Breast epithelium (tissue), 4 donors: ENCODE measurements around the gene CASZ1. TPM values are rescaled to one million over a fixed set of nuclear protein-coding genes. Genes with fewer than 3 reads are reported as not detected.

Experiments used
- DNase-seq, 2 donors: peaks; one replicate each; pipeline ENCODE4 v3.0.0-alpha.2; 2019; ENCODE audit warnings: low spot score in 2 of 2
- H3K27ac ChIP-seq, 2 donors: fragments of 200-600 bp; sonication (generic) in 1 of 2; one replicate each; pipeline ENCODE4 v1.5.1; 2016 to 2019; ENCODE audit warnings: mild to moderate bottlenecking in 1 of 2
- H3K27me3 ChIP-seq, 2 donors: fragments of 200-600 bp; sonication (generic) in 1 of 2; one replicate each; pipeline versions ENCODE4 v1.5.1 to v1.6.0; 2017 to 2019; ENCODE audit warnings: control low read depth in 1 of 2, mild to moderate bottlenecking in 1 of 2
- H3K36me3 ChIP-seq: fragments of 200-600 bp; one replicate; pipeline ENCODE4 v1.5.1; 2019
- H3K4me1 ChIP-seq, 2 donors: fragments of 200-600 bp; sonication (generic); one replicate each; pipeline ENCODE4 v1.5.1; 2016 to 2019; ENCODE audit warnings: control low read depth in 1 of 2
- H3K4me3 ChIP-seq, 3 donors: fragments of 200-600 bp; sonication (generic); 1 replicate in 2 of 3; 2 replicates in 1 of 3; pipeline ENCODE4 v1.5.1; 2016 to 2019; ENCODE audit warnings: mild to moderate bottlenecking in 3 of 3, moderate library complexity in 2 of 3
- H3K9me3 ChIP-seq, 2 donors: fragments of 200-600 bp; sonication (generic) in 1 of 2; one replicate each; pipeline ENCODE4 v1.5.1; 2016 to 2019; ENCODE audit warnings: control low read depth in 1 of 2
- CTCF ChIP-seq, 3 donors: fragments of 450-650 bp; IDR thresholded peaks; one replicate each; pipeline ENCODE4 v1.5.1; 2016 to 2017; ENCODE audit warnings: antibody characterized with exemption in 3 of 3, mild to moderate bottlenecking in 3 of 3, moderate library complexity in 3 of 3
- POLR2A ChIP-seq: fragments of 450-650 bp; IDR thresholded peaks from one replicate; pipeline ENCODE4 v1.6.1; 2016; ENCODE audit warnings: antibody characterized with exemption, mild to moderate bottlenecking, moderate library complexity
- POLR2AphosphoS5 ChIP-seq, 3 donors: sonication (generic); formaldehyde crosslinking; IDR thresholded peaks; one replicate each; pipeline ENCODE4 v1.6.1; 2017; ENCODE audit warnings: antibody characterized with exemption in 3 of 3
- intact Hi-C: fragments of 100-400 bp; cut with DNase I; formaldehyde crosslinking; loops from one replicate; pipeline ENCODE4 v1.15.1; 2023; ENCODE audit warnings: low total_unique reads
- total RNA-seq, 3 donors: library from RNA; depleted of rRNA; stranded (reverse); fragments of >200 nt; gene quantifications; one replicate each; pipeline ENCODE4 v1.1.0, GENCODE V29; 2016

CASZ1 gene
- total RNA-seq, 3 donors from 2014 or later, result 1.1 to 39.1 (median 32.4) TPM

GRCh38 chr1:10721381-10722321 lies 74.8 kb downstream of the CASZ1 start:
- intact Hi-C loops, result no loop called here
- H3K27ac ChIP-seq, result peak overlapping the region; percentile 90 to 91

GRCh38 chr1:10720635-10721034 lies 75.8 kb downstream of the CASZ1 start:
- no peaks in the 10 kb centered on the region for H3K27me3 ChIP-seq
- TF ChIP-seq CTCF (IDR thresholded peaks at IDR 0.05) (no peak), POLR2AphosphoS5 (IDR thresholded peaks at IDR 0.05) (no peak), POLR2A (no peak)
- no peaks in the 10 kb centered on the region for H3K36me3 ChIP-seq
- intact Hi-C loops, result no loop called here
- H3K4me3 ChIP-seq, result no peak overlapping the region
- H3K9me3 ChIP-seq, result no peaks in the 10 kb centered on the region
- no peak for DNase-seq
- H3K4me1 ChIP-seq, result peaks cover 3 to 22% of the 10 kb centered on the region in 2 donors
- no peak overlapping the region for H3K27ac ChIP-seq

More at GRCh38 chr1:10721381-10722321, 74.8 kb downstream of the CASZ1 start:
- peak; percentile 65 to 81 for DNase-seq
- no peak for TF ChIP-seq POLR2AphosphoS5 (IDR thresholded peaks at IDR 0.05)
- TF ChIP-seq POLR2A, result no peak
- no peak for TF ChIP-seq CTCF (IDR thresholded peaks at IDR 0.05)
- no peaks in the 10 kb centered on the region for H3K9me3 ChIP-seq
- H3K27me3 ChIP-seq, result no peaks in the 10 kb centered on the region
- H3K36me3 ChIP-seq, result no peaks in the 10 kb centered on the region
- H3K4me3 ChIP-seq, result no peak overlapping the region
- peaks cover 4 to 32% of the 10 kb centered on the region in 2 donors for H3K4me1 ChIP-seq

- peaks cover 0 to 7% of the 10 kb centered on the region in 2 donors for H3K27me3 ChIP-seq
- intact Hi-C loops, result no loop called here
- H3K9me3 ChIP-seq, result no peaks in the 10 kb centered on the region
- no peak overlapping the region for H3K27ac ChIP-seq
- H3K4me1 ChIP-seq, result peaks cover 0 to under 1% of the 10 kb centered on the region in 2 donors
- no peak for DNase-seq
- TF ChIP-seq POLR2AphosphoS5 (IDR thresholded peaks at IDR 0.05) (no peak), POLR2A (no peak), CTCF (IDR thresholded peaks at IDR 0.05) (no peak)
- no peak overlapping the region for H3K4me3 ChIP-seq
- H3K36me3 ChIP-seq, result no peaks in the 10 kb centered on the region
Measured at GRCh38 chr1:10718083-10718415, 78.4 kb downstream of the CASZ1 start.

GRCh38 chr1:10717296-10718082 lies 79.0 kb downstream of the CASZ1 start:
- H3K9me3 ChIP-seq, result no peaks in the 10 kb centered on the region
- H3K4me3 ChIP-seq, result no peak overlapping the region
- H3K36me3 ChIP-seq, result no peaks in the 10 kb centered on the region
- TF ChIP-seq CTCF (IDR thresholded peaks at IDR 0.05), result no peak
- no peak for TF ChIP-seq POLR2AphosphoS5 (IDR thresholded peaks at IDR 0.05)
- TF ChIP-seq POLR2A, result no peak
- H3K4me1 ChIP-seq, result no peaks in the 10 kb centered on the region
- no peak overlapping the region for H3K27ac ChIP-seq
- no peak for DNase-seq
- intact Hi-C loops, result no loop called here
- H3K27me3 ChIP-seq, result peaks cover 0 to 7% of the 10 kb centered on the region in 2 donors

GRCh38 chr1:10716840-10717239 lies 79.6 kb downstream of the CASZ1 start:
- Histone ChIP-seq H3K27me3 (peaks cover 0 to 7% of the 10 kb centered on the region in 2 donors), H3K36me3 (no peaks in the 10 kb centered on the region), H3K4me1 (no peaks in the 10 kb centered on the region), H3K27ac (no peak overlapping the region), H3K9me3 (no peaks in the 10 kb centered on the region), H3K4me3 (no peak overlapping the region)
- TF ChIP-seq POLR2A (no peak), CTCF (IDR thresholded peaks at IDR 0.05) (no peak), POLR2AphosphoS5 (IDR thresholded peaks at IDR 0.05) (no peak)
- DNase-seq, result no peak
- intact Hi-C loops, result no loop called here
